Cardiac muscle cell (in vitro differentiated cells and primary cell): Measurements from ENCODE around the gene MEIOB. TPM values are rescaled to one million over a fixed set of nuclear protein-coding genes. Genes with fewer than 3 reads are reported as not detected.

Experiments used
- DNase-seq, 2 donors: peaks; one replicate each; pipeline versions ENCODE4 v3.0.0 to v3.0.0-alpha.2; 2010 to 2017; ENCODE audit warnings: low read depth in 1 of 2, low spot score in 1 of 2
- H3K27ac ChIP-seq: fragments of 200-600 bp; sonication (generic); 2 replicates; pipeline ENCODE4 v1.5.1; 2016
- H3K27me3 ChIP-seq: fragments of 200-600 bp; sonication (generic); 2 replicates; pipeline ENCODE4 v1.6.0; 2016; ENCODE audit warnings: control low read depth
- H3K36me3 ChIP-seq: fragments of 200-600 bp; sonication (generic); 2 replicates; pipeline ENCODE4 v1.5.1; 2016; ENCODE audit warnings: control low read depth
- H3K4me1 ChIP-seq: fragments of 200-600 bp; sonication (generic); 2 replicates; pipeline ENCODE4 v1.8.1; 2017; ENCODE audit warnings: low read depth, mild to moderate bottlenecking, mixed run types
- H3K4me3 ChIP-seq: fragments of 200-600 bp; sonication (generic); 2 replicates; pipeline ENCODE4 v1.5.1; 2016; ENCODE audit warnings: mild to moderate bottlenecking
- H3K9me3 ChIP-seq: fragments of 200-600 bp; sonication (generic); 2 replicates; pipeline ENCODE4 v1.5.1; 2017; ENCODE audit warnings: low read depth, mild to moderate bottlenecking, control low read depth
- polyA plus RNA-seq: library from polyadenylated mRNA; unstranded; fragments of >200 nt; fragmentation: Nextera tagmentation; extraction: Ambion mirVana; gene quantifications from 2 replicates; pipeline ENCODE4 v1.2.1, GENCODE V29; 2016
- total RNA-seq: library from RNA; depleted of rRNA; stranded (reverse); fragments of >200 nt; gene quantifications from 2 replicates; pipeline ENCODE4 v1.2.3, GENCODE V29; 2016
- TF ChIP-seq, protein P1 (sequence below): IDR thresholded peaks from 2 replicates; pipeline ENCODE4 v1.5.1; 2012; ENCODE audit warnings: low read depth, mild to moderate bottlenecking, low read length

MEIOB gene
- total and polyA plus RNA-seq, 2 experiments from 2014 or later = 2.0 TPM; not detected in 1

GRCh38 chr16:1821861-1822611 is 49.9 kb downstream of the MEIOB start:
- H3K27me3 ChIP-seq = no peaks in the 10 kb centered on the region
- TF ChIP-seq, protein P1, sequence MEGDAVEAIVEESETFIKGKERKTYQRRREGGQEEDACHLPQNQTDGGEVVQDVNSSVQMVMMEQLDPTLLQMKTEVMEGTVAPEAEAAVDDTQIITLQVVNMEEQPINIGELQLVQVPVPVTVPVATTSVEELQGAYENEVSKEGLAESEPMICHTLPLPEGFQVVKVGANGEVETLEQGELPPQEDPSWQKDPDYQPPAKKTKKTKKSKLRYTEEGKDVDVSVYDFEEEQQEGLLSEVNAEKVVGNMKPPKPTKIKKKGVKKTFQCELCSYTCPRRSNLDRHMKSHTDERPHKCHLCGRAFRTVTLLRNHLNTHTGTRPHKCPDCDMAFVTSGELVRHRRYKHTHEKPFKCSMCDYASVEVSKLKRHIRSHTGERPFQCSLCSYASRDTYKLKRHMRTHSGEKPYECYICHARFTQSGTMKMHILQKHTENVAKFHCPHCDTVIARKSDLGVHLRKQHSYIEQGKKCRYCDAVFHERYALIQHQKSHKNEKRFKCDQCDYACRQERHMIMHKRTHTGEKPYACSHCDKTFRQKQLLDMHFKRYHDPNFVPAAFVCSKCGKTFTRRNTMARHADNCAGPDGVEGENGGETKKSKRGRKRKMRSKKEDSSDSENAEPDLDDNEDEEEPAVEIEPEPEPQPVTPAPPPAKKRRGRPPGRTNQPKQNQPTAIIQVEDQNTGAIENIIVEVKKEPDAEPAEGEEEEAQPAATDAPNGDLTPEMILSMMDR = no peak
- DNase-seq = no peak
- H3K36me3 ChIP-seq = peaks cover 9% of the 10 kb centered on the region
- H3K27ac ChIP-seq = no peak overlapping the region
- H3K4me3 ChIP-seq = no peak overlapping the region
- H3K4me1 ChIP-seq = peaks cover 3% of the 10 kb centered on the region
- H3K9me3 ChIP-seq = no peaks in the 10 kb centered on the region

GRCh38 chr16:1820946-1821290 is 51.0 kb downstream of the MEIOB start:
- Histone ChIP-seq H3K27me3 (no peaks in the 10 kb centered on the region), H3K36me3 (peaks cover 17% of the 10 kb centered on the region), H3K4me1 (peaks cover 3% of the 10 kb centered on the region), H3K9me3 (no peaks in the 10 kb centered on the region), H3K27ac (no peak overlapping the region), H3K4me3 (no peak overlapping the region)
- no peak for DNase-seq
- TF ChIP-seq, protein P1 = no peak

DNA sequence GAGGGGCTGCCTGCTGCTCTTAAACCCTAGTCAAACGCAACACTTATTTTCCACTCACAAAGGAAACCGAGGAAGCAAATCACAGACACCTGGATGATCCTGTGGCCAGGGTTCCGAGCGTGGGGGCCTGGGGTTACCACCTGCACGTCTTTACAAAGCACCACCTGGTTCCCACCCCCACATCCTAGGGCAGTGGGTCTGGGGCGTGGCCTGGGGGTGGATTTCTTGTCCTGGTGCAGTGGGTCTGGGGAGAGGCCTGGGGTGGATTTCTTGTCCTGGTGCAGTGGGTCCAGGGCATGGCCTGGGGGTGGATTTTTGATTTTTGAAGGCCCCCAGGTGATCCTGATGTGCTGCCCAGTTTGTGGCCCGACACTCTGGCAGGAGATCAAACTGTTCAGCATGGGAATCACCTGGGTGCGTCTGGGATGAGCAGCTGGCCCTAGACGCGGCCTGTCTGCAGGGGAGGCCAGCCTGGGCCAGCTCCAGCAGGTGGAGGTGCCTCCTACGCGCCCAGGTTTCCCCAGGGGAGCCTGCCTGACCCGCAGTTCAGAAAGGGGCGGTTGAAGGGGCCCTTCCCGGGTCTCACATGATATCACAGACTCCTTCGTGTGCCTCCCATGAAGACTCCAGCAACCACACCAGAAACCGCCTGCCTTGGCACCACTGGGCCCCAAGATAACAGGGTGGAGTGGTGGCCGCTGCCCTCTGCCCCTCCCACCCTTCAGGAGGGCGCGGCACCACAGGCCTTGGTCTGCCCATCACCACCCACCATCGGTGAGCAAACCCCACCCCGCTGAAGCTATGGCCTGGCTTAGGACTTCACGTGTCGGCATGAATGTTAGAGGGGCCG is 51.6 kb downstream of the MEIOB start:
- Histone ChIP-seq H3K4me1 (no peaks in the 10 kb centered on the region), H3K36me3 (peaks cover 20% of the 10 kb centered on the region), H3K27me3 (no peaks in the 10 kb centered on the region), H3K9me3 (no peaks in the 10 kb centered on the region), H3K4me3 (no peak overlapping the region), H3K27ac (no peak overlapping the region)
- TF ChIP-seq, protein P1 = no peak
- DNase-seq = no peak

GRCh38 chr16:1819611-1820010 is 52.4 kb downstream of the MEIOB start:
- Histone ChIP-seq H3K4me3 (no peak overlapping the region), H3K36me3 (peaks cover 22% of the 10 kb centered on the region)
- DNase-seq = no peak

DNA sequence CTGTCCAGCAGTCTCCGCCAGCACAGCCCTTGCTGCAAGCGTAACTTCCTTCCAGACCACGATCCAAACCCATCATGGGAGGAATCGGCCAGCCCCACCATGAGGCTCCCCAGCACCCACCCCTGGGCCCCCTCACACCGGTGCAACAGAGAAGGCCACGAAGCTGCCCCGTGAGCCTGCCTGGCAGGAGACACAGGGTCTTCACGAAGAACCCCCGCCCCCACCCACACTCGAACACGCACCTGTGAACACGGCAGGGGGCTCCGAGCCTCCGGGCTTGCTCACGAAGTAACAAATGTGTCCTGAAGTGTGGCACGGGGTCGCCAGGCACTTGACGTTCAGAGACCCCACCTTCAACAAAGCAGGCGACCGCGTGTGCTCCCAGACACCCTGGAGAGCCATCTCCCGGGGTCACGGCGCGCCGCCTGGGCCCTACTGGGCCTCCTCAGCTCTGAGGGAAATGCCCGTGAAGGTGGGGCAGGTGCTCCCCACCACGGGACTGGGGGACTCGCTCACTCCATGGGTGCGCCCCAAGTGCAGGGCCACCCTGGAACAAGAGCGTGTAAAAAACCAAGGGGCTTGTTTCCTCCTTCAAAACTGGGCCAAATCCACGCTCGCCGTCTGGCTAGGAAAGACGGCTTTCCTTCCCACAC is 53.0 kb downstream of the MEIOB start:
- no peaks in the 10 kb centered on the region for H3K27me3 ChIP-seq
- H3K9me3 ChIP-seq = no peaks in the 10 kb centered on the region
- H3K4me1 ChIP-seq = no peaks in the 10 kb centered on the region
- H3K4me3 ChIP-seq = no peak overlapping the region
- H3K36me3 ChIP-seq = peaks cover 22% of the 10 kb centered on the region
- TF ChIP-seq, protein P1 = no peak
- no peak for DNase-seq
- H3K27ac ChIP-seq = no peak overlapping the region

More at GRCh38 chr16:1819611-1820010, 52.4 kb downstream of the MEIOB start:
- TF ChIP-seq, protein P1 = no peak
- no peaks in the 10 kb centered on the region for H3K27me3 ChIP-seq
- H3K27ac ChIP-seq = no peak overlapping the region
- no peaks in the 10 kb centered on the region for H3K4me1 ChIP-seq
- H3K9me3 ChIP-seq = no peaks in the 10 kb centered on the region
